KBM-7 (cell line): ENCODE data around the gene BSG.
"Not testable (repeated sequence)": the region's sequence is repeated elsewhere in the genome, so short reads cannot be mapped to it uniquely, and the experiment has no call there.

Experiments used
- DNase-seq: peaks from one replicate; pipeline ENCODE4 v3.0.0-alpha.2; 2015
- in situ Hi-C: fragments of 300-500 bp; cut with MboI; formaldehyde crosslinking; loops from 2 replicates; pipeline ENCODE4 v1.14.3; 2020; ENCODE audit warnings: low sequenced_read_pairs, low pct_unique_long_range_greater_than_20kb, mixed read lengths

Gene BSG

DNA sequence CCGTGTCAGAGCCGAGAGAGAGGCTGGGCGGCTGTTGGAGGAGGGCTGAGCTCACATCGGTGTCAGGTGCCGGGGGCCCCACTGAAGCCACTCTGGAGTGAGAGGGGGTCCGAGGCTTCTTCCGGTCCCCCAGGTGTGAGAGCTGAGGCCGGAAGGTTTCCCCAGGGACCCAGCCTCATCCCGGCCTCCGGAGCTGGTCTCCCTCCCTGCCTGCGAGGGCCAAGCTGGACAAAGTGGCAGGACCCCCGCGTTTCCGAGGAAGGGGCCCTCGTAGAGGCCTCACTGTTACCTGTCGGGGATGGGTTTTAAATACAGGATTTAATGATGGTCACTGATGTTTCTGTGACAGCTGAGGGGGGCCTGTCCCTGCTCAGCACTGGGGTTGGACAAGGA, 23.9 kb downstream of the BSG start:
- in situ Hi-C loops: no loop called here
- DNase-seq: no peak

DNA sequence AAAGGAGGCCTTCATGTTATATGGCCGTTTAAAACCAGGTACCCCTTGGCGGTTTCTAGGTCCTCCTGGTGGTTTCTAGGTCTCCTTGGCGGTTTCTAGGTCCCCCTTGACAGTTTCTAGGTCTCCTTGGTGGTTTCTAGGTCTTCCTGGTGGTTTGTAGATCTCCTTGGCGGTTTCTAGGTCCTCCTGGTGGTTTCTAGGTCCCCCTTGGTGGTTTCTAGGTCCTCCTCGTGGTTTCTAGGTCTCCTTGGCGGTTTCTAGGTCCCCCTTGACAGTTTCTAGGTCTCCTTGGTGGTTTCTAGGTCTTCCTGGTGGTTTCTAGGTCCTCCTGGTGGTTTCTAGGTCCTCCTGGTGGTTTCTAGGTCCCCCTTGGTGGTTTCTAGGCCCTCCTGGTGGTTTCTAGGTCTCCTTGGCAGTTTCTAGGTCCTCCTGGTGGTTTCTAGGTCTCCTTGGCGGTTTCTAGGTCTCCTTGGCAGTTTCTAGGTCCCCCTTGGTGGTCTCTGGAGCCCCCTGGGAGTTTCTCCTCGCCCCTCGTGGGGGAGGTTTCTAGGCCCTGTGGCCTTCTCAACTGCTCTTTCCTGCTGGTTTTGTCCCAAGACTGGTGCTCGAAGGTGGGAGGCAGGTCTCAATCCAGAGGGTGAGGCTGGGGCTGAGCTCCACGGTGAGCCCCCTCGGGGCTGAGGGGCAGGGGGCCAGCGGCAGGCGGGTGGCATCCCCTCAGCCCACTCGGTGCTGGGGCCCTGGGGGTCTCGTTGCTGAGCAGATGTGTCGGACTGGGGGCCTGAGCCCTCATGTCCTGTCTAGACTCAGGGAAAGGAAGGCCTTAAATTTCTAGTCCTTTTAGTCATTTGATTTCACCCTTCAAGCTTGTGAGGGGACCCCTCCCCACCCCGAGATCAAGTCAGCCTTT, 25.3 kb downstream of the BSG start:
- DNase-seq: no peak
- in situ Hi-C loops: no loop called here

DNA sequence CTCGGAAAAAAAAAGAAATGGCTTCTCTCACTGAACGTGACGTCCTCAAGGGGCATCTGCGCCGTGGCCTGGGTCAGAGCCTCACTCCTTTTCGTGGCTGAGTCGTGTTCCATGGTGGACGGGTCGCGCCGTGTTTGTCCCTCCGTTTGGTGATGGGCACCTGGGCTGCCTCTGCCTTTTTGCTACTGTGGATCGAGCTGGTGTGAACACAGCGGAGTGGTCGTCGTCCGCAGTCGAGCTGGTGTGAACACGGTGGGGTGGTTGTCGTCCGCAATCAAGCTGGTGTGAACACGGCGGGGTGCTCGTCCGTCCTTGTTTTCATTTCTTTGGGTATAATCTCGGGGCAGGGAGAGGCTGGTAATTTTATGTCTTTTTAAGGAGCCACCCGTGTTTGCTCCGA, 28.9 kb downstream of the BSG start:
- in situ Hi-C loops: no loop called here
- DNase-seq: no peak

DNA sequence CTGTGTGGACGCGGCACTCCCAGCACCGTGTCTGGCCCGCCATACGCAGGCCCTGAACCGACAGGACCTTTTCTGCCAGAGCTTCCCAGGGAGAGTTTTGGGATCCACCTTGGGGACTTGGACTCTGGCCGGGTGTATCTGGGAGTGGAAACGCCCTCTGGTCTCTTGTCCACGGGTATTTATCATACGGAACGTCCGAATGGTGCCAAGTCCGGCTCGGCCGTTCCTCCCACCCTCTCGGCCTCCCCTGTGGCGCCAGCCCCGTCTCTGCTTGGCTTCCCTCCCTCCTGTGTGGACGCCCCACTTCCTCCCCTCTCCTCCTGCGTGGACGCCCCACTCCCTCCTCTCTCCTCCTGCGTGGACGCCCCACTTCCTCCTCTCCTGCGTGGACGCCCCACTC, 29.4 kb downstream of the BSG start:
- in situ Hi-C loops: no loop called here
- no peak for DNase-seq

DNA sequence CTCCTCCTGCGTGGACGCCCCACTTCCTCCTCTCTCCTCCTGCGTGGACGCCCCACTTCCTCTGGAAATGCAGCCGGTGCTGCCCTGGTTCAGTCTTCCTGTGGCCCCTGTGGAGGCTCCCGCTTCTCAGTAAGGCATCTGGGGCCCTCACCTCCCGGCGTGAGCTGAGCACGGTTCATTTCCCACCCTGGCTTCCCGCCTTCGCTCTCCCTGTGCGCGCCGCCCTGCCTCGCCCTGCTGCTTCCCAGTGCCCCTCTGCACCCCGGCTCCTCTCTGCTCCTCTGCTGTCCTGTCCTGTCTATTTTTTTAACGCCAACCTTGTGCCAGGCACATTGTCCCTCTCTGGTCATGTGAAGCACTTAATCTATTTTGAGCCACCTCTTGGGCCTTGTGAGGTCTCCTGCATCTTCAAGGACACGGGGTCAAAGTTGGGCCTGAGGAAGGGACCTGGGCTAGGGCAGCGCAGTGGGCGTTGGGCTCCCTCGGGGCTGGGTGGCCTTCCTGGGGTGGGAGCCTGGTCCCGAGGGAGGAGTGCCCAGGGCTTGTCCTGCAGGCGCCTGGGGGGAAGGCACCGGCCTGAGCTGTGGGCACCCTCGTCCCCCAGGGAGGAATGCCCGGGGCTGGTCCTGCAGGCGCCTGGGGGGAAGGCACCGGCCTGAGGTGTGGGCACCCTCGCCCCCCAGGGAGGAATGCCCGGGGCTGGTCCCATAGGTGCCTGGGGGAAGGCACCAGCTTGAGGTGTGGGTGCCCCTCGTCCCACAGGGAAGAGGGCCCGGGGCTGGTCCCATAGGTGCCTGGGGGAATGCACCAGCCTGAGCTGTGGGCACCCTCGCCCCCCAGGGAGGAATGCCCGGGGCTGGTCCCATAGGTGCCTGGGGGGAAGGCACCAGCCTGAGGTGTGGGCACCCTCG, 30.2 kb downstream of the BSG start:
- no peak for DNase-seq
- in situ Hi-C loops: no loop called here

DNA sequence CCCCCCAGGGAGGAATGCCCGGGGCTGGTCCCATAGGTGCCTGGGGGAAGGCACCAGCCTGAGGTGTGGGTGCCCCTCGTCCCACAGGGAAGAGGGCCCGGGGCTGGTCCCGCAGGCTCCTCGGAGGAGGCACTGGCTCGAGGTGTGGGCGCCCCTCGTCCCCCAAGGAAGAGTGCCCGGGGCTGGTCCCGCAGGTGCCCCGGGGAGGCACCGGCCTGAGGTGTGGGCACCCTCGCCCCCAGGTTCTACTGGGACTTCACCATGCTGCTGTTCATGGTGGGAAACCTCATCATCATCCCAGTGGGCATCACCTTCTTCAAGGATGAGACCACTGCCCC, 30.9 kb downstream of the BSG start:
- in situ Hi-C loops, DNase-seq: not testable (repeated sequence)

DNA sequence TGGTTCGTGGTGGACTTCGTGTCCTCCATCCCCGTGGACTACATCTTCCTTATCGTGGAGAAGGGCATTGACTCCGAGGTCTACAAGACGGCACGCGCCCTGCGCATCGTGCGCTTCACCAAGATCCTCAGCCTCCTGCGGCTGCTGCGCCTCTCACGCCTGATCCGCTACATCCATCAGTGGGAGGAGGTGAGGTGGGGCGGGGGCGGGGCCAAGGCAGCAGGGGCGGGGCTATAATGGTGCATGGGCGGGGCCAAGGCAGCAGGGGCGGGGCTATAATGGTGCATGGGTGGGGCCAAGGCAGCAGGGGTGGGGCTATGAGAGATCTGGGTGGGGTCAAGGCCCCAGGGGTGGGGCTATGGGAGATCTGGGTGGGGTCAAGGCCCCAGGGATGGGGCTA, 31.4 kb downstream of the BSG start:
- DNase-seq, in situ Hi-C loops: not testable (repeated sequence)

DNA sequence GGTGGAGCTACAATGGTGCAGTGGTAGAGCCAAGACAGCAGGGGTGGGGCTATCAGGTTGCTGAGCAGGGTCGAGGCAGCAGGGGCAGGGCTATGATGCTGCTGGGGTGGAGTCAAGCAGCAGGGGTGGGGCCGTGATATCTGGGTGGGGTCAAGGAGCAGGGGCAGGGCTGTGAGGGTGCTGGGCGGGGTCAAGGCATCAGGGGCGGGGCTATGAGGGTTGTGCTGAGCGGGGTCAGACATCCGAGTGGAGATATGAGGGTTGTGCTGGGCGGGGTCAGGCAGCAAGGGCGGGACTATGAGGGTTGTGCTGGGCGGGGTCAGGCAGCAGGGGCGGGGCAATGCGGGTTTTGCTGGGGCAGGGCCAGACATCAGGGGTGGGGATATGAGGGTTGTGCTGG, 32.0 kb downstream of the BSG start:
- no peak for DNase-seq
- in situ Hi-C loops: no loop called here

DNA sequence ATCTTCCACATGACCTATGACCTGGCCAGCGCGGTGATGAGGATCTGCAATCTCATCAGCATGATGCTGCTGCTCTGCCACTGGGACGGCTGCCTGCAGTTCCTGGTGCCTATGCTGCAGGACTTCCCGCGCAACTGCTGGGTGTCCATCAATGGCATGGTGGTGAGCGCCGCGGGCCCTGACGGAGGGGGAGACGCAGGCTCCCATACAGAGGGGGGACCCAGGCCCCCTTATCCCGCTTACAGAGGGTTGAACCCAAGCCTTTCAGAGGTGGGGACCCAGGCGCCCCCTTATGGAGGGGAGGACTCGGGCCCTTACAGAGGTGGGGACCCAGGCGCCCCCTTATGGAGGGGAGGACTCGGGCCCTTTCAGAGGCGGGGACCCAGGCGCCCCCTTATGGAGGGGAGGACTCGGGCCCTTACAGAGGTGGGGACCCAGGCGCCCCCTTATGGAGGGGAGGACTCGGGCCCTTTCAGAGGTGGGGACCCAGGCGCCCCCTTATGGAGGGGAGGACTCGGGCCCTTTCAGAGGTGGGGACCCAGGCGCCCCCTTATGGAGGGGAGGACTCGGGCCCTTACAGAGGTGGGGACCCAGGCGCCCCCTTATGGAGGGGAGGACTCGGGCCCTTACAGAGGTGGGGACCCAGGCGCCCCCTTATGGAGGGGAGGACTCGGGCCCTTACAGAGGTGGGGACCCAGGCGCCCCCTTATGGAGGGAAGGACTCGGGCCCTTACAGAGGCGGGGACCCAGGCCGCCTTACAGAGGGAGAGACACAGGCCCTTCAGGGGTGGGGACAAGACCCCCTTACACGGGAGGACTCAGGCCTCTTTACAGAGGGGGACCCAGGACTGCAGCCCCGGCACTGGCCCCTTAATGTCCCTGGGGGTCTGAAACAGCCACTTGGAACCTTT, 32.9 kb downstream of the BSG start:
- in situ Hi-C loops: not testable (repeated sequence)
- peak; percentile 38 for DNase-seq

DNA sequence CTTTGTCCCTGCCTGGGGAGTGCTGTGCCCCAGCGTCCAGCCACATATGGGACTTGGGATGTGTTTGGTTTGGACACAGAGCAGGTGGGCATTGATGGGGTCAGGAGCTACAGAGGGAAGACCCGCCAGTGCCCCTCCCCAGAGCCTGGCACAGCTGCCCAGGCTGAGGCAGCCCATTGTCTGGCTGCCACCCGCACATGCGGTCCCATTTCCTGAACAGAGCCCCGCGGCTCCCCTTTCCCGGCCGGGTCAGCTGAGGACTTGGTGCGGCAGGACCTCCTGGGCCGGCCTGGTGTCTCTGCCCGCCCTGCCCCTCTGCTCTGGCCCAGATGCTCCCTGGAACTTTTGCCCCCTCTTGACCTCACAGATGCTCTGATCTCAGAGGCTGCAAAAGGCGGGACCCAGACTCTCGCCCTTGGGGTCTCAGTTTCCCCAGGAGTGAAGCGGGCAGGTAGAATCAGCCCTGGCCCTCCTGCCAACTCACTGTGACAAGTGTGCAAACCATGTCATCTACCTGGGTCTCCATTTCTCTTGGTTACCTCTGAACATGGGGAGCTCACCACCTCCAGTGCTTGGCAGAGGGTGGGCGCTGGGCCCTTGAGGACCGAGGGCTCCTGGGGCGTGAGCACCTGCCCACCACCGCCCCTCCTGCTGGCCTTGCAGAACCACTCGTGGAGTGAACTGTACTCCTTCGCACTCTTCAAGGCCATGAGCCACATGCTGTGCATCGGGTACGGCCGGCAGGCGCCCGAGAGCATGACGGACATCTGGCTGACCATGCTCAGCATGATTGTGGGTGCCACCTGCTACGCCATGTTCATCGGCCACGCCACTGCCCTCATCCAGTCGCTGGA, 35.1 kb downstream of the BSG start:
- DNase-seq: no peak
- in situ Hi-C loops: no loop called here

DNA sequence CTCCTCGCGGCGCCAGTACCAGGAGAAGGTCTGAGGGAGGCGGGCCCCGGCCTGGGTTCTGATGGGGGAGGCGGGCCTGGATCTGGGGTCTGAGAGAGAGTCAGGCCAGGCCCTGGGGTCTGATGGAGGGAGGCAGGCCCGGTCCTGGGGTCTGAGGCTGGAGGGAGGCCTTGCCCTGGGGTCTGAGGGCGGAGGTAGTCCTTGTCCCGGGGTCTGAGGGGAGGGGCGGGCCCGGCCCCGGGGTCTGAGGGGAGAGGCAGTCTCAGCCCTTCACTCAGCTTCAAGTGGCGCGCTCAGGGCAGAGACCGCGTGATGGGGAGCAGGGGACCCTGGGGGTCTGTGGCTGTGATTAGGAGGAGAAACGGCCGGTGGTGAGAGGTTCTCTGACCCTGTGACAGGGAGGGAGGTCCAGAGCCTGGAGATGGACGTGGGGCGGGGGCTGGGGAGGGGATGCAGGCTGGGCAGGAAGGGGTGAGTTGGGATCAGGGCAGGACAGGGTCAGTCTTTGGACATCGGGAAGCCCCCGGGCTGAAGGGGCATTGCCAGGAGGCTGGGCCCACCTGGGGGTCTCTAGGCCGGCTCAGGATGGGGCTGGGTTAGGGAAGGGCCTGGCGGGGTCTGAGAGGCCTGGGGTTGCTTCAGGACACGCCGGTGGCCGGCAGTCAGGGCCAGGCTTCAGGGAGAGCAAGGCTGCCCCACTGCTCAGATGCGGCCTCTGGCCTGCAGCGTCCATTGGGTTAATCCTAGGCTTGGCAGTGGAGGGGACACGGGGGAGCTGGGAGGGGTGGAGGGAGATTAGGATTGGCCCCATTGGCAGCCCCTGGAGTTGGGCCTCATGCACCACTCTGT, 36.0 kb downstream of the BSG start:
- in situ Hi-C loops: no loop called here

DNA sequence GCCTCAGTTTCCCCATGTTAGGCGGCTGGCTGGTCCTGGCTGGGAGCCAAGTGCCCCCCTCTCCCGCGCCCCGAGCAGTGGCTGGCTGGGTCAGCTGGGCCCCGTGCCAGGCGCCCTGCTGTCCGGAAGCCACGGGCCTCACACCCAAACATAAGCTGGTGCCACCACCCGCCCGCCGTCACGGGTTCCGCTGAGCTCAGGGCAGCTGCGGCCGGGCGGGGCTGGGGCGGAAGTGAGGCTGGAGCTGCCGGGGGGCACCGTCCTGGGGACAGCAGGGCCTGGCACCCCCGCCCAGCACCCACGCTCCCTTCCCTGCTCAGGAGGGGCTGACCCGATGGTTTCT, 36.6 kb downstream of the BSG start:
- in situ Hi-C loops: no loop called here
- DNase-seq: no peak

More for the DNA sequence above, 36.0 kb downstream of the BSG start:
- no peak for DNase-seq

DNA sequence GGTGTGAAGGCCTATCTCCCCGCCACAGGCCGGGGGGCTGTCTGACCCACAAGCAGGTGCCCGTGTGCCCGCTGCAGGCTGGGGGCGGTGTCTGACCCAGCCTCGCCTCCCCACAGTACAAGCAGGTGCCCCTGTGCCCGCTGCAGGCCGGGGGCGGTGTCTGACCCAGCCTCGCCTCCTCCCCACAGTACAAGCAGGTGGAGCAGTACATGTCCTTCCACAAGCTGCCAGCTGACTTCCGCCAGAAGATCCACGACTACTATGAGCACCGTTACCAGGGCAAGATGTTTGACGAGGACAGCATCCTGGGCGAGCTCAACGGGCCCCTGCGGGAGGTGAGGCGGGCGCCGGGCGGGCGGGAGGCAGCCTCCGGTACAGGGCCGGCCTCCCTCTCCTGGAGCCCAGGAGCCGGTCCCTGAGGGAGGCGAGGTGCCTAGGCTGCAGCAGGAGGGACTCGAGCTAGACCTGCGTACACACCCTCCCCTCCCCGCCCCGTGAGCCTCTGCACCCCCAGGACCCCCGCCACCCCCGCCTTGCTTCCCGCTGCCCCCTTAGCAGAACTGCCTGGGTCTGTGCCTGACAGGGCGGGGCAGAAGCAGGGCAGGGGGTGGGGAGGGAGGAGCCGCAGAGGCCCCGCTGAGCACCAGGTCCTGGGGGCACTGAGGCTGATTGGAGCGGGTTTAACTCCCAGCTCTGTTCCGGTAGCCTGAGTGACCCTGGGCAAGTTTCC, 37.8 kb downstream of the BSG start:
- in situ Hi-C loops: no loop called here
- DNase-seq: peak; percentile 33

DNA sequence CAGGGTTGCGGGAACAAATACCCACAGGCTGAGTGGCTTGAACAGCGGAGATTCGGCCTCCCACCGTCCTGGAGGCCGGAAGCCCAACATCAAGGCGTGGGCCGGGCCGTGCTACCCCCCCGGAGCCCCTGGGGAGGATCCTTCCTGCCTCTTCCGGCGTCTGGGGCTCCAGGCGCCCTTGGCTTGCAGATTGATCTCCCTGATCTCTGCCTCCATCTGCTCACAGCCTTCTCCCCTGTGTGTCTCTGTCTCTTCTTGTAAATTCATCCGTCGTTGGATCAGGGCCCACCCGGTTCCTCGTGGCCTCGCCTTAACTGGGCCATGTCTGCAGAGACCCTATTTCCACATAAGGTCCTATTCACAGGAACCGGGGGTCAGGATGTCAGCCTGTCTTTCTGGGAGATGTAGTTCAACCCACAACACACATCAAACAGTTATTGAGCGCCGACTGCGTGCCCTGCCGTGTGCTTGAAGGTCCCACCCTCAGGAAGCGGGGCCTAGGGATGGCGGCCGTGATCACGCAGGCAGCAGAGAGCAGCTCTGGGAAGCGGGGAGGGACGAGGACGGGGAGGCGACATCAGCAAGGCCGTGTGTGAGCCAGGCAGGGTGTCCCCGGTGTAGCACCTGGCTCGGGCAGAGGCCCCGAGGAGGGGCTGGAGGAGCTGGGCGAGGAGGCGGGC, 38.5 kb downstream of the BSG start:
- in situ Hi-C loops: no loop called here
- peak; percentile 93 for DNase-seq

DNA sequence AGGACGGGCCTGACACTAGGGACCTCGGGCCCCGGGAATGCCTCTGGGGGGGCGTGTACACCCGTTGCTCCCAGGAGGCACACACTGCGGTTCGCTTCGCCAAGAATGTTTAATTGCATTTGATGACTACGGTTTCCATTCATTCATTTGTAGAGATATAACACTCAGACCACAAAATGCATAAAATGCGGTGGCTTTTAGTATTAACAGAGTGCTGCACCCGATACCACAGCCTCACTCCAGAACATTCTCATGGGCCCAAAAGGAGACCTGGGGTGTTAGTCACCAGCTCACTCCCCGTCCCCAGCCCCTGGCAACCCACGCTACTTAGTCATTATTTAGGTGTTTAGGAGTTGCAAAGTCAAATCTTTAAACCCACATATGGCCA, 39.1 kb downstream of the BSG start:
- no peak for DNase-seq
- in situ Hi-C loops: no loop called here

DNA sequence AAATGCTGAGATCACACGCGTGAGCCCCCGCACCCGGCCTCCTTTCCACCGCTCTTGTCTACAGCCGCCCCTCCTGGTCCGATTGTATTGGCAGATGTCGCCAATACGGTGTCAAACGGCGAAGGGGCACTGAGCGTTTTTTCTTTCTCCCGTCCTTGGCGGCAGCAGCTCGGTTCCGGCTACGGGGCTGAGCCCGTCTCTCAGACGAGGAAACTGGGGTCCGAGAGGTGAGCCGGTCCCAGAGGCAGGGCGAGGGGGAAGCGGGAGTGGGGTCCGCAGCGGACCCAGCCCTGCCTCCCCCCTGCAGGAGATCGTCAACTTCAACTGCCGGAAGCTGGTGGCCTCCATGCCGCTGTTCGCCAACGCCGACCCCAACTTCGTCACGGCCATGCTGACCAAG, 40.5 kb downstream of the BSG start:
- in situ Hi-C loops: no loop called here

More for the DNA sequence above, 40.5 kb downstream of the BSG start:
- no peak for DNase-seq
